ENCODE data around the gene UBLCP1.
A peak's percentile ranks its signal among the peaks of the same experiment; 100 is the strongest.

The UBLCP1 gene

GRCh38 chr5:159330131-159330800, 67.2 kb downstream of the UBLCP1 start, which contains the start of gene IL12B:
Gene IL12B, minus strand, starts transcription at chr5:159330487. Its CDS starts 3,705 bp downstream, at chr5:159326782.
- in situ Hi-C loops (cut with MboI; ENCODE audit: low pct_unique_long_range_greater_than_20kb, low sequenced_read_pairs, unreplicated experiment) = no loop called here
- DNase-seq (ENCODE audit: low spot score) = no peak
- TF ChIP-seq, protein P1, sequence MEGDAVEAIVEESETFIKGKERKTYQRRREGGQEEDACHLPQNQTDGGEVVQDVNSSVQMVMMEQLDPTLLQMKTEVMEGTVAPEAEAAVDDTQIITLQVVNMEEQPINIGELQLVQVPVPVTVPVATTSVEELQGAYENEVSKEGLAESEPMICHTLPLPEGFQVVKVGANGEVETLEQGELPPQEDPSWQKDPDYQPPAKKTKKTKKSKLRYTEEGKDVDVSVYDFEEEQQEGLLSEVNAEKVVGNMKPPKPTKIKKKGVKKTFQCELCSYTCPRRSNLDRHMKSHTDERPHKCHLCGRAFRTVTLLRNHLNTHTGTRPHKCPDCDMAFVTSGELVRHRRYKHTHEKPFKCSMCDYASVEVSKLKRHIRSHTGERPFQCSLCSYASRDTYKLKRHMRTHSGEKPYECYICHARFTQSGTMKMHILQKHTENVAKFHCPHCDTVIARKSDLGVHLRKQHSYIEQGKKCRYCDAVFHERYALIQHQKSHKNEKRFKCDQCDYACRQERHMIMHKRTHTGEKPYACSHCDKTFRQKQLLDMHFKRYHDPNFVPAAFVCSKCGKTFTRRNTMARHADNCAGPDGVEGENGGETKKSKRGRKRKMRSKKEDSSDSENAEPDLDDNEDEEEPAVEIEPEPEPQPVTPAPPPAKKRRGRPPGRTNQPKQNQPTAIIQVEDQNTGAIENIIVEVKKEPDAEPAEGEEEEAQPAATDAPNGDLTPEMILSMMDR (IDR thresholded peaks at IDR 0.05; ENCODE audit: extremely low read depth, insufficient read depth, missing control alignments) = no peak

DNA sequence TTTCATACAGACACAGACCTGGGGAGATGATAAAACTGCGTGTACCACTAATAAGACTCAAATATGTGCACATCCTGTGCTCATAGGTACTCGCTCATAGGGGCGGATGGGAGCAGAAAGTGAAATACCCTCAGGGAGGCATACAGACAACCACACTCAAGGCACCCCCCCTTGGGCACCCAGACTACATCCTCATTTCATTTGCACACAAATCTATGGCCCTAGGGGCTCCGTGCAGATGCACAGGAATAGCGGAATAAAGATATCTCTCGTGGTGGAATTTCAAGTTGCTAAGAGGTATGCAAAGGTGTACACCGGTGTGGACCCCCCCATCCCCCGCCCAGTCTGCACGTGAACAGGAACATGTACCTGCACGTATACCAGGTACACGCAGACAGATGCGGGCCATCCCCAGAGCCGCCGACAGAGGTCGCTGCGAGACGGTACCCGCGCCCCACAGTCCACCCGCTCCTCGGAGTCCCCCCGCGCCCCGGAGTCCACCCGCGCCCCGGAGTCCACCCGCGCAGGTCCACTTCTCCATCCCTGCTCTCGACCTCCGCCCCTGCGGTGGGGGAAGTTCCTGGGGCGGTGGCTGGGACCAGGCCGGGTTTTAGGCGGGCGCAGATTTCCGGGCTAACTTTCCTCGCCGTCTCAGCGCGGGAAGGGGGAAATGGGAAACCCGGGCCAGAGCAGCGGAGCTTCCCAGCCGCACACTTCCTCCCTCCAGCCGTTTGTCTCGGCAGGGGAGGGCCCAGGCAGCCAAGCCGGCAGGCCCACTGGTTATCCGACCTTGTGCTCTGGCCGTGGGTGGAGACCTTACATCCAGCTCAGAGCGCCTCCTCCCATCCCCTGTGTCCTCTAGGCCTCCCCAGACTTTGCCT, 68.2 kb downstream of the UBLCP1 start:
- peak; percentile 71 for DNase-seq (ENCODE audit: low spot score)
- in situ Hi-C loops (cut with MboI; ENCODE audit: low pct_unique_long_range_greater_than_20kb, low sequenced_read_pairs, unreplicated experiment) = no loop called here
- TF ChIP-seq, protein P1 (IDR thresholded peaks at IDR 0.05; ENCODE audit: extremely low read depth, insufficient read depth, missing control alignments) = peak; percentile 87

DNA sequence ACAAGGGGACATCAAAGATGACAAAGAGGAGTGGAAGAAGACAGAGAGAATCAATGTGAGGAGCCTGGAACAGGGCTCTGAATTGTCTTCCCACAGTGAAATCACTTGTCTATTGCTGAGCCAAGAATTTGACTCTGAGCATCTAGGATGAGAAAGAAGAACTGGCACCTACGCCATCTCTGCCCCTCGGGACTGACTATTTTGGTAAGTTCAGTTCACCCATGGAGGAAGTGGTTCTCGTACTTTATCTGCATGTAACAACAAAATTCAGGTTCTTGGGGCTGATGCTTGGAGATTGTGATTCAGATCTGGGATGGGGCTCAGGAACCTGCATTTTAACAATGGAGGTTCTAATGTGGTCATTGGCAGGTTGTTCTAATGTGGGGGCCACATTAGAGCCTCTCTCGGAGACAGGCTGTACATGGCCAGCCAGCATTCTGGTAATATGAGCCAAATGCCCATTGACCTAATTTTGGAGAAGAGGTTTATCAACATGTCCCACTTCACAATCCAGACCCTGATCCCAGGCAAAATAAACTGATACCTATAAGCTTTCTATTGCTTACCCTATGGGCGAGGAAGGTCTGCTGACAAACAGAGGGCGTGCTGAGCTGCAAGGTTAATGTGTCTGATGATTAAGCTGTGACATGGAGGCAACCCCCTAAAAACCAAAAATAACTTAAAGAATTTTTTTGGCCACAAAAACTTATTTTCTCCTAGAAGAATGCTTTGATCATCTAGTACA, 69.9 kb downstream of the UBLCP1 start:
- DNase-seq (ENCODE audit: low spot score) = peak; percentile 34
- TF ChIP-seq, protein P1 (IDR thresholded peaks at IDR 0.05; ENCODE audit: extremely low read depth, insufficient read depth, missing control alignments) = no peak
- in situ Hi-C loops (cut with MboI; ENCODE audit: low pct_unique_long_range_greater_than_20kb, low sequenced_read_pairs, unreplicated experiment) = no loop called here

GRCh38 chr5:159333545-159333925, 70.4 kb downstream of the UBLCP1 start:
- in situ Hi-C loops (cut with MboI; ENCODE audit: low pct_unique_long_range_greater_than_20kb, low sequenced_read_pairs, unreplicated experiment) = no loop called here
- TF ChIP-seq, protein P1 (IDR thresholded peaks at IDR 0.05; ENCODE audit: extremely low read depth, insufficient read depth, missing control alignments) = no peak
- no peak for DNase-seq (ENCODE audit: low spot score)
